Osteoblast (primary cell): Measurements from ENCODE around the gene IFIT5. TPM values are rescaled to one million over a fixed set of nuclear protein-coding genes. Genes with fewer than 3 reads are reported as not detected.
A peak's percentile ranks its signal among the peaks of the same experiment; 100 is the strongest.

Experiments used
- DNase-seq: peaks from one replicate; pipeline ENCODE4 v3.0.0; 2011; ENCODE audit warnings: low spot score, mixed read lengths; ENCODE audit not compliant: insufficient read length; ENCODE audit errors: missing footprints
- H2AFZ ChIP-seq: 2 replicates; pipeline ENCODE4 v1.6.0; 2011; ENCODE audit warnings: mild to moderate bottlenecking, low read length
- H3K27ac ChIP-seq: 2 replicates; pipeline ENCODE4 v1.5.1; 2011; ENCODE audit warnings: mild to moderate bottlenecking, low read depth, low read length, moderate library complexity
- H3K27me3 ChIP-seq: 2 replicates; pipeline ENCODE4 v1.6.0; 2012; ENCODE audit warnings: mild to moderate bottlenecking, control low read depth, inconsistent platforms, low read length, moderate library complexity; ENCODE audit not compliant: insufficient read depth
- H3K36me3 ChIP-seq: 2 replicates; pipeline ENCODE4 v1.5.1; 2011; ENCODE audit warnings: mild to moderate bottlenecking, low read length, control low read depth, moderate library complexity; ENCODE audit not compliant: insufficient read depth
- H3K4me1 ChIP-seq: 2 replicates; pipeline ENCODE4 v1.5.1; 2011; ENCODE audit warnings: mild to moderate bottlenecking, low read length, control low read depth, moderate library complexity; ENCODE audit not compliant: insufficient read depth
- H3K4me2 ChIP-seq: 2 replicates; pipeline ENCODE4 v1.6.0; 2011; ENCODE audit warnings: mild to moderate bottlenecking, low read length; ENCODE audit not compliant: insufficient read depth
- H3K4me3 ChIP-seq: fragments of 200-600 bp; sonication (generic); 3 replicates; pipeline ENCODE4 v1.5.1; 2012; ENCODE audit warnings: mild to moderate bottlenecking, low read length, inconsistent platforms; ENCODE audit not compliant: insufficient read depth
- H3K79me2 ChIP-seq: 2 replicates; pipeline ENCODE4 v1.6.0; 2012; ENCODE audit warnings: mild to moderate bottlenecking, low read length, control low read depth, inconsistent platforms; ENCODE audit not compliant: insufficient read depth
- H3K9me3 ChIP-seq: 2 replicates; pipeline ENCODE4 v1.5.1; 2011; ENCODE audit warnings: low read depth, low read length, control low read depth
- H4K20me1 ChIP-seq: 2 replicates; pipeline ENCODE4 v1.6.0; 2012; ENCODE audit warnings: mild to moderate bottlenecking, low read length, control low read depth; ENCODE audit not compliant: insufficient read depth
- total RNA-seq: library from RNA; depleted of rRNA; stranded (reverse); fragments of >200 nt; gene quantifications from 2 replicates; pipeline ENCODE4 v1.2.3, GENCODE V29; 2012
- TF ChIP-seq, protein P1 (sequence below): IDR thresholded peaks from 2 replicates; pipeline ENCODE4 v1.5.1; 2011; ENCODE audit warnings: mild to moderate bottlenecking, low read depth, low read length, moderate library complexity; ENCODE audit errors: extremely low read depth

The IFIT5 gene
- total RNA-seq, 1 donor = 39.1 TPM

DNA sequence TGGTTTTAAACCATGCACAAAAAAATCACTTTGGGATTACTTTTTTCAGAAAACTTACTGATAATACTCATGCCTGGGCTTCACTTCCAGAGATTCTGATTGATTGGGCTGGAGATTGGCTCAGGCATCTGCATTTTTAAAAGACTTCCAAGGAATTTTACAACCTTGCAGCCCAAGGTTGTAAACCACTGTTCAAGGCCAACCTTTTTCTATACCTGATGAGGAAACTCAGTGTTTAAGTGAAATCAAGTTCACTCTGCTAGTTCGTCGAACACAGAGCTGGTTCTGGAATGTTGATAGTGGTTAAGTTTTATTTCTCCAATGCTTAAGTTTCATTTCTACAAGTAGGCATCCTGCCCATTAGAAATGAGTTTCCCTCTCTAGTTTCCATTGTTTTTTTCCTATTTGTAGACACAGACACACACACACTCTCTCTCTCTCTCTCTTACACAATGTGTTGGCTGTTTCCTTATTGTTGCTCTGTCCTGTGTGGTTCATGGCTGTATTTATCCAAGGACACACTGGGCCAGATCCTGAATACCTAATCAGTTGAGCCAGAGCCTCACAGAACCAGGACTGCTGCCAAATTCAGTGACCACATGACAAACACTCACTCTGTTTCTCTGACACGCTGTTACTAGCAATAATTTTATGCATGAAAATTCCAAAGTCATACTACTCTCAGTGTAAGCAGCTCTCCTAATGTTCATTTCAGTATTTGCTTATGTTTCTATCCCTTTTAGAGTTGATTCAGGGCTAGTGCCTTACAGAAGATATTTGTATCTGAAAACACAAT lies 40.3 kb upstream of the IFIT5 start:
- TF ChIP-seq, protein P1, sequence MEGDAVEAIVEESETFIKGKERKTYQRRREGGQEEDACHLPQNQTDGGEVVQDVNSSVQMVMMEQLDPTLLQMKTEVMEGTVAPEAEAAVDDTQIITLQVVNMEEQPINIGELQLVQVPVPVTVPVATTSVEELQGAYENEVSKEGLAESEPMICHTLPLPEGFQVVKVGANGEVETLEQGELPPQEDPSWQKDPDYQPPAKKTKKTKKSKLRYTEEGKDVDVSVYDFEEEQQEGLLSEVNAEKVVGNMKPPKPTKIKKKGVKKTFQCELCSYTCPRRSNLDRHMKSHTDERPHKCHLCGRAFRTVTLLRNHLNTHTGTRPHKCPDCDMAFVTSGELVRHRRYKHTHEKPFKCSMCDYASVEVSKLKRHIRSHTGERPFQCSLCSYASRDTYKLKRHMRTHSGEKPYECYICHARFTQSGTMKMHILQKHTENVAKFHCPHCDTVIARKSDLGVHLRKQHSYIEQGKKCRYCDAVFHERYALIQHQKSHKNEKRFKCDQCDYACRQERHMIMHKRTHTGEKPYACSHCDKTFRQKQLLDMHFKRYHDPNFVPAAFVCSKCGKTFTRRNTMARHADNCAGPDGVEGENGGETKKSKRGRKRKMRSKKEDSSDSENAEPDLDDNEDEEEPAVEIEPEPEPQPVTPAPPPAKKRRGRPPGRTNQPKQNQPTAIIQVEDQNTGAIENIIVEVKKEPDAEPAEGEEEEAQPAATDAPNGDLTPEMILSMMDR = no peak
- peak overlapping the region; percentile 41 for H3K4me3 ChIP-seq
- no peaks in the 10 kb centered on the region for H3K27me3 ChIP-seq
- no peaks in the 10 kb centered on the region for H3K9me3 ChIP-seq
- peak overlapping the region; percentile 13 for H2AFZ ChIP-seq
- H3K4me1 ChIP-seq = peaks cover 23% of the 10 kb centered on the region
- H3K79me2 ChIP-seq = no peaks in the 10 kb centered on the region
- H3K36me3 ChIP-seq = no peaks in the 10 kb centered on the region
- DNase-seq = peak; percentile 84
- H4K20me1 ChIP-seq = no peaks in the 10 kb centered on the region
- H3K4me2 ChIP-seq = peak overlapping the region; percentile 71
- peak overlapping the region; percentile 79 for H3K27ac ChIP-seq

DNA sequence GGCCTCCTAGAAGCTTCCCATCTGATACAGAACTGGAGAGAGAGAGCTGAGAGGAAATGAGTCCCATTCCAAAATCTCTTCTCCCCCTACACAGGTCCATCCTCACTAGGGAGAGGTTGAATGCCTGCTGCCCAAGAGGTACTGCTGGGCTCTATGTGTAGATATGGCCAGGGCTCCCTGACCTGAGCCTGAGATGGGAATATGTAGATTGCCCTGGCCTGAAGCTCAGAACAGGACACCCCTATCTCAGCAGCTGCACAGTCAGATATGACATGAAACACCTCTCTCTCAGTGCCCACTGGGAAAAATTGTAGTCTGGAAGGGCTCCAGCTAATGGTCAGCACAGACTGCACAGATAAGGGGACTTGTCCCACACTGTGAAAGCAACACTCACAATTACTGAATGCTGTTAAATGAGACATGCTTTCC lies 39.6 kb upstream of the IFIT5 start:
- peak overlapping the region; percentile 79 for H3K27ac ChIP-seq
- H2AFZ ChIP-seq = no peak overlapping the region
- TF ChIP-seq, protein P1 = no peak
- H3K9me3 ChIP-seq = no peaks in the 10 kb centered on the region
- no peaks in the 10 kb centered on the region for H3K27me3 ChIP-seq
- no peak overlapping the region for H3K4me3 ChIP-seq
- DNase-seq = no peak
- peak overlapping the region; percentile 71 for H3K4me2 ChIP-seq
- H3K36me3 ChIP-seq = no peaks in the 10 kb centered on the region
- peaks cover 17% of the 10 kb centered on the region for H3K4me1 ChIP-seq
- no peaks in the 10 kb centered on the region for H3K79me2 ChIP-seq
- no peaks in the 10 kb centered on the region for H4K20me1 ChIP-seq

DNA sequence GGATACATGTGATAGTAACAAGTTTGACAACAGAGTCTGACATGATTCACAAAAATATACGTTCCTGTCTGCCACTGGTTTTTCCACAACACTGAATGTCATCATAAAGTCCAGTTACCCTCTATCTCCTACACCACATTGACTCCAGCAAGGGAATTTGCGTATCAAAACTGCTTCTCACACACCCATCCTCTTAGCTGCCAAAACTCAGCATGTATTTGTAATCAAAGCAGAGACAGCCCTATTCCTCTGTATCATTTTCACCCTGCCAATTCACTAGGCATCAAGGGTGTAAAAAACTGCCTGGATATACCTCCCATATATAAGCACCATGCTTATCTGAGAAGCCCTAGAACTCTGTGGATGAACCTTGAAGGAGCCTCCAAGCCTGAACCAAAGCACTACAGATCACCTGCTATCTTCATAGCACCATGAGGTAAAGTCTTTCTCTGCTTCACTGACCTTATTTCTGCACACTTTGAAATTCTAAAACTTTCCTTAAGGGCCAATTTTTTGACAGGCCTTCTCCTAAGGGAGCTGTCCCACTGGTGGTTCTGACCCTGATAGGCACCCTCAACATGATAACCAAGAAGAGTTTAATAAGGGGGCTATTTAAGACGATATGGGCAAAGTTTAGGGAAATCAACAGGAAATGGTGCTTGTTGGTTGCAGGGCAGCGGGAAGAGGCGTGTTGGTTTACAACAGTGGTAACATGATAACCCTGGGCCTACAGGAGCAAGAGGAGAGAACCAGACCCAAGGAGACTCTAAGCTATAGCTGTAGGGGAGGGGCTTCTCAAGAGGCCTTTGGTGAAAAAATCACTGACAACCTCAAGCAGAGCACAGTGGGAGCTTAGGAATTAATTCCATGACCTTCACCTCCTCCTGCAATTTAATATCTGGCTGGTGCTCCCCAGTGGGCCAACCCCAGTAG lies 36.4 kb upstream of the IFIT5 start, which contains the start of gene IFIT1B:
TSS of gene IFIT1B (plus strand) at position 352 of the 933 bp plus-strand sequence. CDS start at position 432, 80 bp downstream.
- no peaks in the 10 kb centered on the region for H3K79me2 ChIP-seq
- no peaks in the 10 kb centered on the region for H3K36me3 ChIP-seq
- H3K27me3 ChIP-seq = no peaks in the 10 kb centered on the region
- no peak for DNase-seq
- peaks cover 17% of the 10 kb centered on the region for H3K4me1 ChIP-seq
- H4K20me1 ChIP-seq = no peaks in the 10 kb centered on the region
- TF ChIP-seq, protein P1 = no peak
- no peaks in the 10 kb centered on the region for H3K9me3 ChIP-seq
- no peak within 1 kb of the TSS for H3K27ac ChIP-seq
- no peak within 1 kb of the TSS for H2AFZ ChIP-seq
- no peak within 1 kb of the TSS for H3K4me3 ChIP-seq
- H3K4me2 ChIP-seq = no peak within 1 kb of the TSS

DNA sequence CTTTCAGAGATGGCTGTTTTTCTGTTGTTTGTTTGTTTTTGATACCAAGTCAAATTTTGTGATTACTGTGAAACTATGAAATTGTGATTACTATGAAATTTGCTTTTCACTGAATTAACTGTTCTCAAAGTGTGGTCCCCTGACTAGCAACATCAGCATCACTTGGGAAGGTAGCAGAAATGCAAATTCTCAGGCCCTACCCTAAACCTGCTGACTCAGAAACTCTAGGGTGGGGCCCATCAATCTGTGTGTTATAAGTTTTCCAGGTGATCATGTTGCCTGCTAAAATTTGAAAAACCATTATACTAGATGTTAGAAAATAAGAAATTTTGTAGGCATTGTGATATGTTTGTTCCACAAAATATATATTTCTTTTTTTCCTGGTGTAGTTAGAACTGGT lies 35.3 kb upstream of the IFIT5 start:
- Histone ChIP-seq H3K27me3 (no peaks in the 10 kb centered on the region), H2AFZ (no peak overlapping the region), H3K27ac (no peak overlapping the region), H4K20me1 (no peaks in the 10 kb centered on the region), H3K4me1 (peaks cover 8% of the 10 kb centered on the region), H3K9me3 (no peaks in the 10 kb centered on the region), H3K4me3 (no peak overlapping the region), H3K79me2 (no peaks in the 10 kb centered on the region), H3K36me3 (no peaks in the 10 kb centered on the region), H3K4me2 (no peak overlapping the region)
- DNase-seq = no peak
- TF ChIP-seq, protein P1 = no peak
